Activated CD8-positive, alpha-beta memory T cell treated with anti-CD3 and anti-CD28 coated beads for 4 hours (primary cell): ENCODE measurements around the gene AHNAK2.
"Not testable (repeated sequence)": the region's sequence is repeated elsewhere in the genome, so short reads cannot be mapped to it uniquely, and the experiment has no call there.

ENCODE experiments used
- DNase-seq, 2 donors: peaks; one replicate each; pipeline ENCODE4 v3.0.0-alpha.2; 2020; ENCODE audit warnings: low read depth in 2 of 2

The AHNAK2 gene

GRCh38 chr14:104927432-104927816 is 50.8 kb downstream of the AHNAK2 start:
- DNase-seq, result no peak

GRCh38 chr14:104926619-104927431 is 51.3 kb downstream of the AHNAK2 start:
- DNase-seq, result no peak

- DNase-seq, result no peak
Measured at GRCh38 chr14:104925855-104926609, 52.1 kb downstream of the AHNAK2 start.

- DNase-seq, result no peak
Measured at GRCh38 chr14:104925214-104925854, 52.8 kb downstream of the AHNAK2 start.

- no peak for DNase-seq
Measured at GRCh38 chr14:104924421-104925213, 53.6 kb downstream of the AHNAK2 start, which contains the start of gene PLD4. TSS of gene PLD4 (plus strand) at chr14:104924879. CDS start at chr14:104927141, 2,262 bp downstream.

GRCh38 chr14:104923640-104924420 is 54.3 kb downstream of the AHNAK2 start:
- DNase-seq, result no peak

GRCh38 chr14:104919993-104920315 is 58.2 kb downstream of the AHNAK2 start:
- no peak for DNase-seq

GRCh38 chr14:104919152-104919992 is 58.8 kb downstream of the AHNAK2 start:
- not testable (repeated sequence) for DNase-seq

GRCh38 chr14:104917993-104918392 is 60.2 kb downstream of the AHNAK2 start:
- DNase-seq, result no peak

- no peak for DNase-seq
Measured at GRCh38 chr14:104917116-104917515, 61.1 kb downstream of the AHNAK2 start.

- no peak for DNase-seq
Measured at GRCh38 chr14:104913435-104913834, 64.7 kb downstream of the AHNAK2 start.

- no peak for DNase-seq
Measured at GRCh38 chr14:104912053-104912452, 66.1 kb downstream of the AHNAK2 start.

- no peak for DNase-seq
Measured at GRCh38 chr14:104908303-104908702, 69.9 kb downstream of the AHNAK2 start.

- DNase-seq, result not testable (repeated sequence)
Measured at GRCh38 chr14:104905579-104905933, 72.6 kb downstream of the AHNAK2 start.

- DNase-seq, result not testable (repeated sequence)
Measured at GRCh38 chr14:104904650-104905578, 73.3 kb downstream of the AHNAK2 start.

- no peak for DNase-seq
Measured at GRCh38 chr14:104903990-104904389, 74.2 kb downstream of the AHNAK2 start.

GRCh38 chr14:104900639-104901512 is 77.3 kb downstream of the AHNAK2 start:
- no peak for DNase-seq

GRCh38 chr14:104899781-104900180 is 78.4 kb downstream of the AHNAK2 start:
- no peak for DNase-seq
